Activated CD8-positive, alpha-beta memory T cell treated with anti-CD3 and anti-CD28 coated beads for 1 hour (primary cell): ENCODE measurements around the gene SLC40A1.
A peak's percentile ranks its signal among the peaks of the same experiment; 100 is the strongest.

ENCODE experiments used
- DNase-seq, 2 donors: peaks; one replicate each; pipeline ENCODE4 v3.0.0-alpha.2; 2020; ENCODE audit warnings: low read depth in 1 of 2; ENCODE audit errors: extremely low read depth in 1 of 2

Gene SLC40A1, protein sequence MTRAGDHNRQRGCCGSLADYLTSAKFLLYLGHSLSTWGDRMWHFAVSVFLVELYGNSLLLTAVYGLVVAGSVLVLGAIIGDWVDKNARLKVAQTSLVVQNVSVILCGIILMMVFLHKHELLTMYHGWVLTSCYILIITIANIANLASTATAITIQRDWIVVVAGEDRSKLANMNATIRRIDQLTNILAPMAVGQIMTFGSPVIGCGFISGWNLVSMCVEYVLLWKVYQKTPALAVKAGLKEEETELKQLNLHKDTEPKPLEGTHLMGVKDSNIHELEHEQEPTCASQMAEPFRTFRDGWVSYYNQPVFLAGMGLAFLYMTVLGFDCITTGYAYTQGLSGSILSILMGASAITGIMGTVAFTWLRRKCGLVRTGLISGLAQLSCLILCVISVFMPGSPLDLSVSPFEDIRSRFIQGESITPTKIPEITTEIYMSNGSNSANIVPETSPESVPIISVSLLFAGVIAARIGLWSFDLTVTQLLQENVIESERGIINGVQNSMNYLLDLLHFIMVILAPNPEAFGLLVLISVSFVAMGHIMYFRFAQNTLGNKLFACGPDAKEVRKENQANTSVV

DNA sequence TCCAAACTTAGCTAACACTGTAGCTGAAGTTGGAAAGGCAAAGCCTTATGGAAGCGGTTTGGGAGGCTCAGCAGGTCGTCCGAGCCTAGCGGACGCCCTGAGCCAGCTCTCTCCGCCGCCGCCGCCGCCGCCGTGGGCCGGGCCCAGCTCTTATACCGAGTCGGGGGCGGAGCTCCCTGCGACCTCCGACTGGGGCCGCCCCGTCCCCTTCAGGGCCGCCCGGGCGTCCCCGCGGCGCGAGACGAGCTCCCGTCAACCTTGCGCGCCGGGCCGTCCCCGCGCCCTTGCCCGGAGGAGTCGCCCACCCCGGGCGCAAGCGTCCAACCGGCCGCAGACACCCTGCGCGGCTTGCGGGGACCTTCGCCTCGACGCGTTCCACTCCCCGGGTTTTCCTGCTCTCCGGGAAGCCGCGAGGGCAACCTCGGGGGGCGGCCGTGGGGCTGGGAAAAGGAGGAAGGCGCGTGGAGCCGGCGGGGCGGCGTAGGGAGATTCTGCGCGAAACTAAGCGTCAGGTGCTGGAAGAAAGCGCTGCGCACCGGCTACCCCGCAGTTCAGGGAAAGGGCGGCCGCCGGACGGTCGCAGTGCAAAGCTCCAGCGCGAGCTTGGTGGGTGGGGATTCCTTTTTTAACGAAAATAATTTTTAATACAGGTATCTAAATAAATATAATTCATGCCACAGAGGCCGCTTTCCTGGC, at the start of gene SLC40A1:
Gene SLC40A1, minus strand, starts transcription at position 129 of the 696 bp plus-strand sequence. CDS start 326 bp downstream, outside the sequence.
- DNase-seq: peak; percentile 20 to 30

DNA sequence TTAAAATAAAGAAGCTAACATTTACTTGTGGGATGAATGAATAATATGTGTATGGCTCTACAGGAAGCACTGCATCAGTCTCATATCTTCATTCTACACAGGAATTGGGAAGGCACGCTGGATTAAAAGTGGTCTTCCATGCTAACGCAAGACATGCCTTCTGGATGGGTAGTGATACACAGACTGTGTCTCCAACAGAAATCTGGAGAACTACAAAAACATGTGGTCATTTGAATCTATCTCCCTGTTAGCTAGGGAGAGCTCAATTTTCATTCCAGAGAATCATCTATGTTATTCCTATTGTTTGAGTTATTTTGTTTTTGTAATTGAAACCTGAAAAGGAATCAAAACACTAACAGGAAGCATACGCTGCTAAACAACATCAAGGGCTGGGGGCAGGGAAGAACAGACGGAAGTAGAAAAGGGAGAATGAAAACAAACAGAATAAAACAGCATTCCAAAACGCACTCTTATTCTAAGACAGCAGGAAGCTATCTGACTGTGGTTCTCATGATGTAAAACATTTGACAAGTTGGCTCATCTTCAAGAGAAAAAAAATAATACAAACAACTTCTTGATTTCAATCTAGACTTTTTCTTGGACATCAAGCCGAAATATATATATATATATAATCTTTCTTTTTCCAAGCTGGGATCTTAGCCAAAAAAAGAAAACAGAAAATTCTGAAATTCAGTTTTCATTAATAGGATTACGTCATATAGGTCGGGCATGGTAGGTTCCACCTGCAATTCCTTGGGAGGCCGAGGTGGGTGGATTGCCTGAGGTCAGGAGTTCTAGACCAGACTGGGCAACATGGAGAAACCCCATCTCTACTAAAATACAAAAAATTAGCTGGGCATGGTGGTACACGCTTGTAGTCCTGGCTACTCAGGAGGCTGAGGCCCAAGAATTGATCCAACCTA, 49.2 kb upstream of the SLC40A1 start:
- no peak for DNase-seq

DNA sequence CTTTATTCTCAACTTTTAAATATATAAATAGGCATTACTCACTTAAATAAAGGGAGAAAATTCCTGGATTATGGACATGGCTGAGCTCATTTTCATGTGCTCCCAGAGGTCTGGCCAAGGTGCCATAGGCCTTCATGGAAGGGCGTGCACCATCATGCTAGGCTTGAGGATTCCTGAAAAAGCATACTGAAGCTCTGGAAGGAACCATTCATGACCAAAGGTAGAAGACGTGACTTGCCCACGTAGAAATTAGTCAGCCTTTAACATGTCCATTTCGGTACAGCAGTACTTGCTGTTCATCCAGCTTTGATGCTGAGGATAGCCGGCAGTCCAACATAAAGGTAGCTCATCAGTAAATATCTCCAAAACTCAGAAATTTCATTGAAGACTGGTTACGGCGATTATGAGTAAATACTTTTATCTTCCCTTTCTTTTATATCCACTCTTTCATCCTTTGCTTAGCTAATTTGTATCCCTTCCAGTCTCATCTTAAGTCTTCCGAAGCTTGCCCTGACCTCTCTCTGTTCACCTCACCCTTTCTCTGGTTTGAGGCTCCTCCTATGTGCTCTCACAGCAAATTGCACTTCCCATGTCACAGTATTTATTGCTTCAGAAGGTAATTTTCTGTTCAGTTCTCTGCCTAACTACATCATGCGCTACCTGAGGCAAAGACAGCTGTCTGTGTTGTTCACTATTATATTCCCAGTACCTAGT, 48.4 kb upstream of the SLC40A1 start:
- no peak for DNase-seq

DNA sequence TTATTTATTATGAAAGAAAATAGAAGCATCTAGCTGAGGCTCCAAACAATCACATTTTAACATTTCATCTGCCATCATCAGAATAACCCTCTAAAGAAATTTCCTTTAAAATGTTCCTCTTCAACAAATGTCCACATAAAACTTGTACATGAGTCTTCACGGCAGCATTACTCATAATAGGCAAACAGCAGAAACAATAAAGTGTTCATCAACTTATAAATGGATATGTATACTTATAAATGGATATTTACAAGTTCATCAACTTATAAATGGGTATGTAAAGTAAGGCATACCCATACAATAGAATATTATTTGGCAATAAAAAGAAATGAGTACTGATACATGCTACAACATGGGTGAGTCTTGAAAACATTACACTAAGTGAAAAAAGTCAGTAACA, 47.2 kb upstream of the SLC40A1 start:
- DNase-seq: no peak

DNA sequence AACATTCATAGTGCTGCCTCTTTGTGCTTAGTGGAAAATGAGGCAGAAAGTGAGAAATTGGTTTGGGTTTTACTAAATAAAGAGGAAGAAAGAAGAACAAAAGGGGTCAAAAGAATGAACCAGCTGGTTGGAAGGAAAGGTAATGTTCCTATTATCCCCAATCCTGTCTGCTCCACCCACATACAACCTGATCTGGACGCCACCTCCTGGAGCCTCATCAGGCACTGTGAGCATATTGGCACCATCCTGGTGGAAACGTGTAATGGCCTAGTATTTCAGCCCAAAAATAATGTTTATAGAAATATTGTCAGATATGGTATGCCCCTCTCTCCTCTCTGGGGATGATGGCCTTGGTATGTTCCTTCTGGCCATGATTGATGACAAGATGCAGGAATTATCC, 45.0 kb upstream of the SLC40A1 start:
- no peak for DNase-seq

DNA sequence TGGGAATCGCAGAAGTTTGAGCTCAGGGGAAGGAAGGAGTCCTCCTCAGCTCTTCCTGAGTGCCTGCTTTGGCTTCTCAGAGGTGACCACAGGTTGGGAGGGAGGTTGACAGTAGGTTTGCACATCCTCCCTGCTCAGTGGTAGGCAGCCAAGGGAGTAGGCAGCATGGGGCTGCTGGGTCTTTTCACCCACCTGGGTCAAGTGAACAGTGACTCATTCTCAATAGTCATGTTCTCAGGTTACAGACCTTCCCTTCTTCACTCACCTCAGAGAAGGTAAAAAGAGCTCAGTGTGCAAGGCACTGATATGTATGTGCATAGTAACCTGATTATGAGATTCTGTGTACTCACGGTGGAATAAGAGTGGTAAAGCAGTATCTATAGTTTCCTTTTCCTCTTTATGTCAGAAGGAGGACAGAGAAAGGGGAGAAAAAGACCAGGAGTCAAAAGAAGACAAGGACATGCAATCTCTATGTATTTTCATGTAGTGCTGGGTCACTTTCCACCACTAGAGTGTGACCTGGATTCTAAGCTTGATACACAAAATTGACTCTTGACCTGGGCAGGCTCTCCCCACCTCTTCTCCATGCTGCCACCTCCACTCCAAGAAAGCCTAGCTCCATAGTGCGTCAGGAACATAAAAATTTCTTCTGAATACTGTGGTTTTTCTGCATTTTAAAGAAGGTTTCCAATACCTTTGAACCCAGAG, 44.2 kb upstream of the SLC40A1 start:
- no peak for DNase-seq

DNA sequence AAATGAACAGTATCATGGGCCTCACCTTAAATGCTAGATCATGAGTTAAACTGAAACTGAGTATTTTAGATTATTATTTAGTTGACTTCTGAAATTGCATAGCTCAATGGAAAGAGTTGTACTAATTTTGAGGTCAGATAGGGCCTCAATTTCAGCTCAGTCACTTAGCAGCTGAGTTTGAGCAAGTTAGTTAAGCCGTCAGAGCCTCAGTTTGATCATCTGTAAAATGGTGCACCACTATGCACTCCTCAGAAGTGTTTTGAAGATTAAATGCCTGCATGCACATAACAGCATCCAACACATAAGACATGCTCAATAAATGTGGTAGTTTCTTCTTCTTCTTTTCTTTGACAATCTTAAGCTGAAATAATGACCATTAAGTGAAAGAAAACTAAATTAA, 42.5 kb upstream of the SLC40A1 start:
- no peak for DNase-seq

DNA sequence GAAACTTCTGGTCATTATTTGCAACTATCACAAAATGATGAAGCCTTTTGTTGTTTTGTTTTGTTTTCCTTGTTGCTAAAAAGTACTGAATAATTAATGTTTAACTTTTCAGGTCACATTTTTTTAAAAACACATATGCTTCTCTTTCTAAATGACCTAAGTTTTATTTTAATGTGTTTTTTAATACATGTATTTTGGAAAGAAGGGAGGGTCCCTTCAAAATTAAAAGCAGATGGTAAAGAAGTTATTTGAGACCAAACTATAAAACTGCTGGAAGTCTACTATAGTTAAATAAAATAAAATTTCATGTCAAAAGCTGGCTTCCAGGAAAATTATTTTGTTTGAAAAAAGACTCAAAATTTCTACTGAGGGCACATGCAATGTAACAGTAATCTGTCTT, 41.2 kb upstream of the SLC40A1 start:
- DNase-seq: no peak

DNA sequence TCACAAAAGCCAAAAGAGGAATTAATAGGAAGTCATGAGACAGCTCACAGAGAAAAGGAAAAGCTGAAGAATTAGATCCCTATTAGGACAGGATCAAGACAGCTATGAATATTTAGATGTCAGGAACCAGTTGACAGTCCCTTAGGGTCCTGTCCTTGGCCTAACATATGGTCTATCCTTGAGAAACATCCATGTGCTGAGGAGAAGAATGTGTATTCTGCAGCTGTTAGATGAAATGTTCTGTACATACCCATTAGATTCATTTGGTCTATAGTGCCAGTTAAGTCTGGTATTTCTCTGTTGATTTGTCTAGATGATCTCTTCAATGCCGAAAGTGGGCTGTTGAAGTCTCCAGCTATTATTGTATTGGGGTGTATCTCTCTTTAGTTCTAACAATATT, 37.6 kb upstream of the SLC40A1 start:
- DNase-seq: no peak

DNA sequence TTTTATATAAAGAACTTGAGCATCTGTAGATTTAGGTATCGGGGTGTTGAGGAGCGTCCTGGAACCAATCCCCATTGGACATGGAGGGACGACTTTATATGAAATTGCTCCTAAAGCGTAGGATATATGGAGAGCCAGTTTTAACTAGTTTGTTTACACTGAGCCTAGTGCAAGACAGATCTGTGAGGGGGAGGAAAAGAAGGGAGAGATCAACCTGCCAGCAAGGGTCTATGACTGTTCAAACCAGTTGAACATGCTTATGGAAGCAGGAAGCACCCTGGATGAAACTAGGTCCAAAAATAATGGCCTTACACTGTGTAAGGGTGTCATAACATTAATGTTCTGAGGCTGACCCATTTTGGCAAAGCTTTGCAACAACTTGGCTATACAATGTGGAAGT, 34.0 kb upstream of the SLC40A1 start:
- no peak for DNase-seq

DNA sequence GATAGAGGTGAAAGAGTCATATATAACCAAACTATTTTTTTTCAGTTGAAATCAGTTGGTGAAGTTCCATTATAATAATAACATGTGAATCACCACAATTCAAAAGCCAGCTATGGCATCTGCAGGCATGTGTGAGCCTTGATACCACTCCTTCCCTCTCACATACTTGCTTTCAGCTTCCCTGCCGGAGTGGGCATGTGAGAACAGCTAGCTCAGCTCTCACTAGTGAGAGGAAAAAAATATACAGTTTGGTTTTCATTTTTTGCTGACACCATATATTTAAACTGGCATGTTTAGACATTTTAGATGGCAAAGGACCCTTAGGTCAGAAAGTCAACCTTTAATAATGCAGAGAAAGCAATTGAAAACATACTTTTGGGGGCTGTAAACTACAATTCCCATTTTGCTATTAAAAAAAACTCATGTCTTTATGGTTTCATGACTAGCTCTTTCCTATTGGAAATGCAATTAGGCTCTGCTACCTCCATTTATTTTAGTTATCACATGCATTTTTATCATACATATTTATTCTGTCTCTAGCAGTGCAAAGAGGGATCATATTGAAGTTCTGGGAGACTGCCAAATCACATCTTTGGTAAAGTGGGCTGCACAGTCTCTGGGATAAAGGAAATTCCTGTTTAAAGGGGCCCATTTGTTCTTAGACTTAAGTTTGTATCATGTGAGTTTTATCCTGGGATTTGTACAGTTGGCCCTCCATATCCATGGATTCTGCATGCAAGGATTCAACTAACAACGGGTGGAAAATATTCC, 33.2 kb upstream of the SLC40A1 start:
- no peak for DNase-seq

DNA sequence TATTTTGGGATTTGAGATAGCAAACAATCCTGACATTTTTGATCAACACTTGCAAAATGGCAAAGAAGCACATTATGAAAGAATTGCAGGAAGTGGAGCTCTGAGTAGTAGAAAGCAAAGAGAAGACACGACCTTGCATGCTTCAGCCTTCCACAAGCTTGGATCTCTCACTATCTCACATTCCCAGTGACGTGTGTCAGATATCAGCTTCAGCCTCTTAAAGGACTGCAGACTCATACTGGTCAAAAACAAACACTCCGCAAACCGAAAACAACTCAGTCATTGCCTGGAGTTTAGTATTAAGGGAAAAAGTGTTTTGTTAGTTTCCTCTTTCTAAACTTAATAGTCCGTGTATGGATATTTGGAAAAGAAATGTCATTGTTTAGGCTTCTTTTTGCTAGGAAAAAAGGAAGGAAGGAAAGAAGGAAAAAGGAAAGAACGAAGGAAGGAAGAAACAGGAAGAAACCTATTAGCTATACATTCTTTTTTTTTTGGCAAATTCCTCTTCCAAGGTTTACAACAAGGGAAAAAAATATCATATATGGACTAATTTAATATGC, 32.6 kb upstream of the SLC40A1 start:
- no peak for DNase-seq

DNA sequence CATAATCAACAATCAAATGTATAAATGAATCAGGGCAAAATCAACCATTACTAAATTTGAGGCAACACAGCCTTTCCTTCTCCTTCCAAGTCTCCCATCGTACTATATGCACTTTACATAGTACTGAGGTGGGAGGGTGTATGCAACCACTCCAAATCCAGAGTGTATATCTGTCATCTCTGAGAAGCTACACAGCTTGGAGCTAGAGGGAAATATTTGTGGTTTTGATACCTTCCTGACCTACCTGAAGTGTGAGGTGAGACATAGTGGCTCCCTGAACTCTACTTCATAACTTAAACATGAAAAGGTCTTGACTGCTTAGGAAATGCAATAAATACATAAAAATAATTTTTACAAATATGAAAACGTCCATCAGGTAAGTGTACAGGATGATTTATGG, 30.1 kb upstream of the SLC40A1 start:
- no peak for DNase-seq

DNA sequence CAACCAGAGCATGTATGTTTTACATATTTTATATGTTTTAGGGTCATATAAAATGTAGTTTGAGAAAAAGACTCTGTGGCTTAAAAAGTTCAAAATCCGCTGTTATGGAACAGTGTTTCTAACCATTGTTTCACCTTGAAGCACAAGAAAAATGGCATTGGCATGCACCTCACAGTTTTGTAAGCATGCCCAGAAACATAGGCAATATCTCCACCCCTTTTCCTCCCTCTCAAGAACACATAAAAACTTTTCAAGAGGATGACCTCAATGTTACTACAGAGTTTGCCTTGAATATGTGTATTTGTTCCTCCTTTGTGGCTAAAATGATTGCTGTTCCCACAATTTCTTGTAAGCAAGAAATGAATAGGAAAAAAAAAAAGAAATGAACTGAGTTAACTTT, 29.3 kb upstream of the SLC40A1 start:
- no peak for DNase-seq

DNA sequence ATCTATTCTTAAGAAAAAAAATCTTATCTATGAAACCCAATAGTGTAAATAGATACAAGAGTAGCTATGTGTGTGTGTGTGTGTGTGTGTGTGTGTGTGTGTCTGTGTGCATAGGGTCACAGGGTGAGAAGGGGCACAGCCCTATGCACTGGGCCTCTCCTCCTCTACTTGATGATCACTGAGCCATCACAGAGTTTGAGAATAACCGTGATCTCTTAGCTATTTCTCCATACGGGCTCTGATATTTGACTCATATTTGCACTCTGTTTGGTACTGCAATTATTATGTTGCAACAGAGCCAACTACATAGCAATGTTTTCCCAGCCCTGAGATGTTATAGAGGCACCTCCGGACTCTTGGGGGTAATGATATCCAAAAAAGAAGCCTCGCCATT, 28.8 kb upstream of the SLC40A1 start:
- no peak for DNase-seq

DNA sequence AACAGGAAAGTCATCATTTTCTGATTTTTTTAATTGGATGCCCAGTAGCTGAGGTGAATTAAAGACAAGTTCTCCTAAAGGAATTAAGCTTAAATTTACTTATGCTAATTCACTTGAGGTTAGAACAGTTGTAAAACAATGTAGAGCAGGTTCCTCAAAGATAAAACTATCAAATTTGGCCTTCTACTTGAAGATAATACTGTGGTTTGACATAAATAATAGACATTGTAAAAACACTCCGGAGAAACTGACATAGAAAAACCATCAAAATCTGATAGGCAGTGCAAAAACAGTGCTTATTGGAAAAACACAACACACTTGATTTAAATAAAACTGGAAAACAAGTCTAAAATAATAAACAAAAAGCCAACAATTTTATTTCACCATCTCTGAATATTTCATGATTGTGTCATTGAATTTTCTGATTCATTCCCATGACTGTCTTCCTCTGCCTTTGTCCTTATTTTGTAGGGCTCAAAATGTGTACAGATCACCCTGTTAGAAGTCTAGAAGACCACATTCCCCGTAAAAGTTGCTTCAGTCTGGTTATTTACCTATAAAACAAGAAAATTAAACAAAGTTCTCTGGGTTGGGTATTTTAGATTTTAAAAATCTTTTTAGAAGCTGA, 28.3 kb upstream of the SLC40A1 start:
- DNase-seq: no peak

DNA sequence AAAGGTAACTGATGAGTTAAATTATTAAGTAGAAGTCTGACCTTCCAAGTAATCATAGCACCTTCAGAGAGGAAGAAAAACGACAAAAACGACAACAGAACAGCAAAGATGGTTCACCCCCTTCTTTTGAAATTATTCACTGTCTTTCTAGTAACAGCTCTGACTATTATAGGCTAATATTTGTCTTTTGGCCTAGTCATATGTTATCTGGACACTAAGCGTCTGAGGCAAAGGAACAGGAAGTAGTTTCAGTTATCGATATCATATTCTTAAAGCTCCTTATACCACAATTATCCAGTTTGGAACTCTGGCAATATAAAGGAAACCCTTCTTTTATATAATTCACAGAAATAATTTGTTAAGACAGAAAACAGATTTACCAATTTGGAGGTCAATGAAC, 27.6 kb upstream of the SLC40A1 start:
- no peak for DNase-seq

DNA sequence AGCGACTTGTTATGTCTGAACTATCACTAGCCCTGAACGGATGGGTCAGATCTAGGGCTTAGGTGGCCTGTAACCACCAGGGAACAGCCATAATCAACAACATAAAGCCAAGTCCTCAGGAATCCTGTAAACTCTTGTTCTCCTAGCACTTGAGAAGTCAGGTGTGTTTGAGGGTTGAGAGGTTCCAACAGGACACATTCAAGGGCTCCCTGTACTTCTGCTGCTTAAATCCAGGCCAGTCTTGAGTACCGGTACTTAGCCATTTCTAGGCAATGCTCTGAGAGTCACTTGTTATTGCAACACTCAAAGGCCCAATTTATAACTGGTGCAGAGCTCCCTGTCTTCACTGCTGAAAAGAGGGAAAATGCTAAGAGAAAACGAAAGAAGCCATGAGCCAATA, 21.6 kb upstream of the SLC40A1 start:
- no peak for DNase-seq
